MM.1S (cell line): ENCODE measurements around the gene KAT2B.

Source experiments
- CTCF ChIP-seq: fragments of 300-600 bp; sonication (generic); IDR thresholded peaks from 2 replicates; pipeline ENCODE4 v1.5.1; 2016; ENCODE audit warnings: antibody characterized with exemption, low read length, mixed read lengths
- EZH2 ChIP-seq: fragments of 300-600 bp; sonication (generic); optimal IDR thresholded peaks from 2 replicates; pipeline ENCODE3; 2017; ENCODE audit warnings: low read depth, mild to moderate bottlenecking, antibody characterized with exemption, low read length, mixed read lengths
- EZH2phosphoT487 ChIP-seq: fragments of 300-600 bp; sonication (generic); IDR thresholded peaks from 2 replicates; pipeline ENCODE4 v1.6.1; 2018; ENCODE audit warnings: antibody characterized with exemption, low read length

GRCh38 chr3:20008646-20009045 is 31.6 kb upstream of the KAT2B start:
- TF ChIP-seq CTCF (no peak), EZH2phosphoT487 (no peak), EZH2 (no peak)
